T-helper 17 cell (primary cell): Measurements from ENCODE around the gene GAB2. TPM values are rescaled to one million over a fixed set of nuclear protein-coding genes. Genes with fewer than 3 reads are reported as not detected.
"Not testable (repeated sequence)": the region's sequence is repeated elsewhere in the genome, so short reads cannot be mapped to it uniquely, and the experiment has no call there.

Experiments used
- ATAC-seq: fragments of 150-1000 bp; cut with Tn5 transposase; 2 replicates; pipeline ENCODE4 v1.10.0; 2021; ENCODE audit warnings: mild to moderate bottlenecking, moderate library complexity
- DNase-seq, 3 donors: peaks; one replicate each; pipeline versions ENCODE4 v3.0.0 to v3.0.0-alpha.2; 2020 to 2021
- H3K9me3 ChIP-seq: one replicate; pipeline ENCODE4 v1.7.0; 2013; ENCODE audit warnings: low read length, mild to moderate bottlenecking; ENCODE audit not compliant: control insufficient read depth, poor library complexity, severe bottlenecking
- H3K27ac Mint-ChIP-seq: one replicate; pipeline ENCODE4 v1.8.0; 2022; ENCODE audit warnings: mild to moderate bottlenecking, moderate library complexity, mixed read lengths
- H3K27me3 Mint-ChIP-seq: one replicate; pipeline ENCODE4 v1.8.0; 2022; ENCODE audit warnings: mixed read lengths
- H3K36me3 Mint-ChIP-seq: one replicate; pipeline ENCODE4 v1.8.0; 2022; ENCODE audit warnings: low read depth, mixed read lengths
- H3K4me1 Mint-ChIP-seq: one replicate; pipeline ENCODE4 v1.8.0; 2022; ENCODE audit warnings: mild to moderate bottlenecking, mixed read lengths
- H3K4me3 Mint-ChIP-seq: one replicate; pipeline ENCODE4 v1.8.0; 2022; ENCODE audit warnings: mild to moderate bottlenecking, moderate library complexity, mixed read lengths
- total RNA-seq, 4 donors: library from RNA in 2 of 4; stranded (reverse) in 2 of 4; gene quantifications; one replicate each; pipeline ENCODE4 v1.2.3 and lab custom pipeline; 2022 to 2026

Gene GAB2
- total RNA-seq, 2 donors from 2014 or later: 10.3 to 14.4 TPM

DNA sequence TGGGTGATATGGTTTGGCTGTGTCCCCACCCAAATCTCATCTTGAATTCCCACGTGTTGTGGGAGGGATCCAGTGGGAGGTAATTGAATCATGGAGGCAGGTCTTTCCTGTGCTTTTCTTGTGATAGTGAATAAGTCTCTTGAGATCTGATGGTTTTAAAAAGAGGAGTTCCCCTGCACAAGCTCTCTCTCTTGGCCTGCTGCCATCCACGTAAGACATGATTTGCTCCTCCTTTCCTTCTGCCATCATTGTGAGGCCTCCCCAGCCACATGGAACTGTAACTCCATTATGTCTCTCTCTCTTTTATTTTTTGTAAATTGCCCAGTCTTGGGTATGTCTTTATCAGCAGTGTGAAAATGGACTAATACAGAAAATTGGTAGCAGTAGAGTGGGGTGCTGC is 145.8 kb downstream of the GAB2 start:
- not testable (repeated sequence) for ATAC-seq, H3K4me1 Mint-ChIP-seq, H3K27me3 Mint-ChIP-seq, H3K27ac Mint-ChIP-seq, H3K9me3 ChIP-seq, H3K4me3 Mint-ChIP-seq, H3K36me3 Mint-ChIP-seq, DNase-seq

DNA sequence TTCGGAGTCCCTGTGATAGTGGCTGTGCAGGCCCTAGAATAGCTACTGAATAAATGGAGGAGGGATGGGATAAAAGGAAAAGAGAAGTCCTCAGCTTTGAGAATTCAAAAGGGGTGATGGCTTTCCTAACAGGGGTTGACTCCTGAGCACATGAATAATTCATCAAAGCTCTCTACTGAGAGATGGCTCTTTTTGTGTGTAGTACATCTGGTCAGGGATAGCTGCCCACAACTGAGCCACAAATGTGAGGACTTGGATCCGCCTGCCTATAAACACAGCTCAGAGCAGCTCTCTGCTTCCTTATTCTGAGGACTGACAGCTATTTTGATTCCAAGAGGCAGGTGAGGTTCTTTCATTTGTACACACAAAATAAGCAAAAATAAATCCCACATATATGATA is 146.6 kb downstream of the GAB2 start:
- no peak overlapping the region for H3K4me3 Mint-ChIP-seq
- peaks cover 3% of the 10 kb centered on the region for H3K4me1 Mint-ChIP-seq
- H3K27me3 Mint-ChIP-seq: no peaks in the 10 kb centered on the region
- peaks cover 3% of the 10 kb centered on the region for H3K9me3 ChIP-seq
- no peak for ATAC-seq
- no peak for DNase-seq
- no peak overlapping the region for H3K27ac Mint-ChIP-seq
- H3K36me3 Mint-ChIP-seq: peaks cover 4% of the 10 kb centered on the region

GRCh38 chr11:78269806-78270205 is 147.8 kb downstream of the GAB2 start:
- H3K4me1 Mint-ChIP-seq: peaks cover 5% of the 10 kb centered on the region
- H3K9me3 ChIP-seq: peaks cover 3% of the 10 kb centered on the region
- ATAC-seq (no peak), DNase-seq (no peak)
- H3K4me3 Mint-ChIP-seq: no peak overlapping the region
- H3K27ac Mint-ChIP-seq: no peak overlapping the region
- H3K36me3 Mint-ChIP-seq: peaks cover 4% of the 10 kb centered on the region
- no peaks in the 10 kb centered on the region for H3K27me3 Mint-ChIP-seq

GRCh38 chr11:78268591-78269410 is 148.8 kb downstream of the GAB2 start:
- H3K4me3 Mint-ChIP-seq: no peak overlapping the region
- peaks cover 4% of the 10 kb centered on the region for H3K36me3 Mint-ChIP-seq
- H3K4me1 Mint-ChIP-seq: peaks cover 5% of the 10 kb centered on the region
- DNase-seq (no peak), ATAC-seq (no peak)
- H3K9me3 ChIP-seq: peaks cover 3% of the 10 kb centered on the region
- H3K27ac Mint-ChIP-seq: no peak overlapping the region
- H3K27me3 Mint-ChIP-seq: no peaks in the 10 kb centered on the region

DNA sequence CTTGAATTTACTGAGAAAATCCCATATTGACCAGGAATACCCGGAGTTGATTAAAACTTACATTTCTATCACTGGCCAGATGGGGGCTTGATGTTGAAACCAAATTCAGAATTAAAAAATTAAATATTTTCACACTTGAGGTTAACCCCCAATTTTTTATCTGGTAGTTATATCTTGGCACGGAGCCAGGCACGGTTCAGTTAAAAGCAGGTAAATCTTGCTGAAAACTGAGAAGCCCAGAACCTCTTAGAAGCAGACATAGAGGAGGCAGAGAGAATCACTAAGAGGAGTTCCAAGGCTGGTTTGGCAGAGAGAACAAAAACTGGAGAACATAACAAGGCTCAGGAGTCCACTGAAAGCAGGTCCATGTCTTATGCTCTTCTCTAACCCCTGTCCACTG is 151.2 kb downstream of the GAB2 start:
- H3K9me3 ChIP-seq: peaks cover 3% of the 10 kb centered on the region
- DNase-seq: no peak
- no peak for ATAC-seq
- no peak overlapping the region for H3K27ac Mint-ChIP-seq
- H3K4me3 Mint-ChIP-seq: no peak overlapping the region
- peaks cover 5% of the 10 kb centered on the region for H3K4me1 Mint-ChIP-seq
- H3K27me3 Mint-ChIP-seq: no peaks in the 10 kb centered on the region
- H3K36me3 Mint-ChIP-seq: peaks cover 2% of the 10 kb centered on the region

DNA sequence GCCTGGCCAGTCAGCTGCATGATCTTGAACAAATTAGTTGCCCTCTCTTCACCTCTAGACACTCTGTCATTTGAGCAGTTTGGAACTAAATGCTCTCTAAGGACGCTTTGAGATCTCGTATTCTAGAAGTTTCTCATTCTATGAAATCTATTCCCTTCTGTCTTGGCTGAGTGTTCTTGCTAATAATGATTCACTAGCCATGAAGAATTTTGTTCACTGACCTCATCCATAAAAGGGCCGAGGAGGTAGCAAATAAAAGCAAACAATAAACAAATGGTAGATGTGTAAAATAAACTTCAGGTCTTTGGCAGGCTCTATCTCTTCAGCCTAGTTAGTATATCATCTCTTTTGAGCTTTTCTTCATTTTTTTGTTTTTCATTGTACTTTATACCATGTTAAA is 152.3 kb downstream of the GAB2 start:
- peaks cover 5% of the 10 kb centered on the region for H3K4me1 Mint-ChIP-seq

DNA sequence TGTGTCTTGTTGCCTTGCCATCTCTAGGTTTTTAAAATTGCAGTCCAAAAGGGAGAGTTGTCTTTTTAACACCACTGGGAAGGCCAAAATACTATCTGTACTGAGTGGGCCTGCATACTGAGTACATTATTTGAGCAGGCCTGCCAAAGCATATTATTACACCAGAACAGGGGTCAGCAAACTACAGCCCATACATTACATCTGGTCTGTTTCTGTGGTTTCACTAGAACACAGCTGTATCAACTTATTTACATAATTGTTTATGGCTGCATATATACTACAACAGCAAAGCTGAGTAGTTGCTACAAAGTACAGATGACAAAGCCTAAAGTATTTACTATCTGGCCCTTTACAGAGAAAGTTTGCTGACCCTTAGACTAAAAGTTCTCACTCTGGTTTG is 154.9 kb downstream of the GAB2 start:
- Mint-ChIP-seq H3K36me3 (peaks cover 2% of the 10 kb centered on the region), H3K4me3 (no peak overlapping the region)
- H3K9me3 ChIP-seq: no peaks in the 10 kb centered on the region

More for the DNA sequence above, 152.3 kb downstream of the GAB2 start:
- Mint-ChIP-seq H3K4me3 (no peak overlapping the region), H3K36me3 (peaks cover 2% of the 10 kb centered on the region), H3K27ac (no peak overlapping the region), H3K27me3 (no peaks in the 10 kb centered on the region)
- no peaks in the 10 kb centered on the region for H3K9me3 ChIP-seq
- no peak for DNase-seq
- ATAC-seq: no peak

DNA sequence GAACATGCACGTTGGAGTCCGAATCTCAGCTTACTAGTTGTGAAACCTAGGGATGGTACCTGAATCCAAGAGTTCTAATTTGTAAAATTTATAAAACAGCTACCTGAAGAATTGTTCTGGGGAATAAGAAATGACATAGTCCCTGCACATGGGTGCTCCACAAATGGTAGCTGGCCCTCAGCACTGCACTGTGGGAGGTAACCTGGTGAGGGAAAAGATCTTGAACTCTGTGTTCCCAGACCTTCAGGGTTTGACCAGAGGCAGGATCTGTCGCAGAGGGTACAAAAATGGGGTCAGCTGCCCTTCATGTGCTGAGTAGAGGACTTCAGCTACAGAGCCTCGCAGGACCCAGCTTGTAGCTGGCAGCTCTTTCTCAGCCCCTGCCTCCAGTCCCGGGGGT is 155.4 kb downstream of the GAB2 start:
- no peaks in the 10 kb centered on the region for H3K27me3 Mint-ChIP-seq
- H3K4me1 Mint-ChIP-seq: peaks cover 5% of the 10 kb centered on the region
- DNase-seq: no peak
- no peaks in the 10 kb centered on the region for H3K9me3 ChIP-seq
- peaks cover 2% of the 10 kb centered on the region for H3K36me3 Mint-ChIP-seq
- ATAC-seq: no peak
- no peak overlapping the region for H3K27ac Mint-ChIP-seq
- no peak overlapping the region for H3K4me3 Mint-ChIP-seq

More for the DNA sequence above, 154.9 kb downstream of the GAB2 start:
- ATAC-seq (no peak), DNase-seq (no peak)
- Mint-ChIP-seq H3K4me1 (peaks cover 5% of the 10 kb centered on the region), H3K27ac (no peak overlapping the region), H3K27me3 (no peaks in the 10 kb centered on the region)

DNA sequence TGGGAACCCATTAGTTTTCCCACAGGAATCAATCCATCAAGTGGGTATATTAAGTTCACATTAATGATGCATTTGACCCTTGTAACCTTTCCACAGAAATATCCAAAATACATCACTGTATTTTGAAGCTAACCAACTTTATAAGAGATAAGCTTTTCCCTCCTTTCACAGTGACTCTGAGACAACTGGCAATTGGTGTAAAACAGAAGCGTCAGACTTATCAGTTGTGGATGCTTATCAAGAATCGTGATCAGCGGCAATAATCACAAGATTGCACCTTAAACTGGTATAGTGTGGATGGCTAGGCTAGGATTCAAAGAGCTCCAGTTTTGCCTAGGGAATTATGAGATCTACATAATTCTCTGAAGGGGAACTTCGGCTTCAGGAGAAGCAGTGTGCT is 155.8 kb downstream of the GAB2 start:
- no peak overlapping the region for H3K4me3 Mint-ChIP-seq
- H3K27ac Mint-ChIP-seq: no peak overlapping the region
- H3K4me1 Mint-ChIP-seq: peaks cover 5% of the 10 kb centered on the region
- no peak for DNase-seq
- peaks cover 2% of the 10 kb centered on the region for H3K36me3 Mint-ChIP-seq
- no peaks in the 10 kb centered on the region for H3K9me3 ChIP-seq
- no peak for ATAC-seq
- no peaks in the 10 kb centered on the region for H3K27me3 Mint-ChIP-seq

GRCh38 chr11:78261367-78261766 is 156.3 kb downstream of the GAB2 start:
- ATAC-seq (no peak), DNase-seq (no peak)
- H3K9me3 ChIP-seq: no peaks in the 10 kb centered on the region
- Mint-ChIP-seq H3K4me1 (peaks cover 2% of the 10 kb centered on the region), H3K36me3 (peaks cover 2% of the 10 kb centered on the region), H3K4me3 (no peak overlapping the region), H3K27me3 (no peaks in the 10 kb centered on the region), H3K27ac (no peak overlapping the region)

DNA sequence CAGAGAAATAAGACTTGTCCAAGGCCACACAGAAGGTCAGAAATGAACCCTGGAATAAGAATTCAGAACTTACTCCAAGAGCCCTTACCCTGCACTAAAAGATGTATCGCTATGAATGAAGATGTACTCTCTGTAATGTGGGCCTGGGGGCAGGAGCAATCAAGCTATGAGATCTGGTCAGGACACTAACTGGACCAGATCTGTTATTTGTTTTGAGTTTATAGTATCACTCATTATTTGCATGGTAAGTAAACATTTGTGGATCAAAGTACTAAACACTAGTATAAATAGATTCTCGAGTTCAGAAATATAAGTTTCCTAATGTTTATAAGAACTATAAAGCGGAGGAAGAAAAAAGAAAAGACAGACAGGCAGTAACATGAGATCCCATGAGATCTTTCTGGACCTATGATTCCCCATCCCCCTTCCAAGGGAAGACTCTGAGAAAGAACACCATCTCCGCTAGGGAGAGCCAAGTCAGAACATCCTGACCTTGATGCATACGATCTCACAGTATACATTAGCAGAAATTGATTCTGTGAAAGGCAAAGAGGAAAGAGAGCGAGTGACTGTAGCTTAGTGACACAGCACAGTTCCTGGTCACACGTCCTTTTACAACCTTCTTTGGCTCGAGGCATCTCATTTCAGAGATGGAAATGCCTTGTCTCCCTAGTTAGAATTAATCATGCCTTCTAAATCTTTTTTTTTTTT is 157.7 kb downstream of the GAB2 start:
- H3K27ac Mint-ChIP-seq: peak overlapping the region; percentile 34
- no peaks in the 10 kb centered on the region for H3K27me3 Mint-ChIP-seq
- no peak for DNase-seq
- no peak for ATAC-seq
- no peak overlapping the region for H3K4me3 Mint-ChIP-seq
- H3K36me3 Mint-ChIP-seq: peaks cover 3% of the 10 kb centered on the region
- no peaks in the 10 kb centered on the region for H3K9me3 ChIP-seq
- H3K4me1 Mint-ChIP-seq: peaks cover 2% of the 10 kb centered on the region

DNA sequence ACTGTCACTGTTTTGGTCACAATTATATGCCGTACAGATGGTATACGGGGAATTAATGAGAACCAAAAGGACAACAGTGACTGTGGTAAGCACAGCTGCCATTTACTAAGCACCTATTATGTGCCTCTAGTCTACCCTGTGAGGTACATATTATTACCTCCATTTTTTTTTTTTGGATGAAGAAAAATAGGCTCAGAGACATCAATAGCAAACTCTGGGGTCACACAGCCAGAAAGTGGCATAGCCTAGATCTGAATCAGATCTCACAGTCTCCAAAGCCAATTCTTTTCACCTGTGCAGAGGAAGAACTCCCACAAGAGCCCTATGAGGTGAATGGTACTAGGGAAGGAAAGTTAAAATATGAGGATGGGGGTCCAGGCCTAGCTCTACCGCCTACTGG is 160.0 kb downstream of the GAB2 start:
- Mint-ChIP-seq H3K4me1 (peaks cover 2% of the 10 kb centered on the region), H3K27ac (no peak overlapping the region), H3K4me3 (no peak overlapping the region), H3K36me3 (peaks cover 3% of the 10 kb centered on the region), H3K27me3 (no peaks in the 10 kb centered on the region)
- DNase-seq (no peak), ATAC-seq (no peak)
- no peaks in the 10 kb centered on the region for H3K9me3 ChIP-seq

GRCh38 chr11:78256962-78257361 is 160.7 kb downstream of the GAB2 start:
- H3K27ac Mint-ChIP-seq: no peak overlapping the region
- H3K36me3 Mint-ChIP-seq: peaks cover 3% of the 10 kb centered on the region
- no peak overlapping the region for H3K4me3 Mint-ChIP-seq
- H3K4me1 Mint-ChIP-seq: peaks cover 4% of the 10 kb centered on the region
- ATAC-seq (no peak), DNase-seq (no peak)
- no peaks in the 10 kb centered on the region for H3K9me3 ChIP-seq
- H3K27me3 Mint-ChIP-seq: no peaks in the 10 kb centered on the region

DNA sequence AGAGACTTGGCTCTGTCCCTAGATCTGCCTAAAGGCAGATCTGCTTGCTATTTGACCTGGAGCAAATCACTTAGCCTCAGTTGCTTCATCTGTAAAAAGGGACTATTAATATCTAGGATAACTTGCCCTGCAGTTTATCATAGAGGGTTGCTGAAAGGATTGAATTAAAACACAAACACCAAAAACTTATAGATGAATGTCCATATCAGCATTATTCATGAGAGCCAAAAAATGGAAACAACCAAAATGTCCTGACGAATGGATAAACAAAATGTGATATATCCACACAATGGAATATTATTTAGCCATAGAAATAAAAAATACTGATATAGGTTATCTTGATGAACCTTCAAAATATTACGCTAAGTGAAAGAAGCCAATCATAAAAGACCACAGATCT is 161.7 kb downstream of the GAB2 start:
- H3K9me3 ChIP-seq: no peaks in the 10 kb centered on the region
- Mint-ChIP-seq H3K27me3 (no peaks in the 10 kb centered on the region), H3K4me3 (peak overlapping the region; percentile 51), H3K4me1 (peaks cover 4% of the 10 kb centered on the region), H3K36me3 (peaks cover 3% of the 10 kb centered on the region), H3K27ac (no peak overlapping the region)
- ATAC-seq (no peak), DNase-seq (no peak)
